Spleen (tissue), 7 donors: ENCODE data around the gene DRC1.

Experiments used
- POLR2A ChIP-seq, 3 donors: fragments of 450-650 bp; IDR thresholded peaks; one replicate each; pipeline ENCODE4 v1.5.1; 2017; ENCODE audit warnings: antibody characterized with exemption in 3 of 3, mild to moderate bottlenecking in 1 of 3
- TF ChIP-seq, protein P1 (sequence below), 11 experiments: fragments of 200-600 bp in 7 of 11; fragments of 450-650 bp in 4 of 11; sonication (generic) in 4 of 11; IDR thresholded peaks in 8 of 11; conservative IDR thresholded peaks in 3 of 11; 1 replicate in 7 of 11; 2 replicates in 4 of 11; pipeline versions ENCODE4 v1.4.0 to v1.8.0; 2016 to 2021; ENCODE audit warnings: antibody characterized with exemption in 11 of 11, inconsistent platforms in 4 of 11, mild to moderate bottlenecking in 1 of 11
- donor health status: DM: no; HTN: no; CAD: no; lungs with moderate emphysema.
- donor health status: DM: no; HTN: no; CAD: no.
- donor health status: DM: no; HTN: no; CAD: no.

DNA sequence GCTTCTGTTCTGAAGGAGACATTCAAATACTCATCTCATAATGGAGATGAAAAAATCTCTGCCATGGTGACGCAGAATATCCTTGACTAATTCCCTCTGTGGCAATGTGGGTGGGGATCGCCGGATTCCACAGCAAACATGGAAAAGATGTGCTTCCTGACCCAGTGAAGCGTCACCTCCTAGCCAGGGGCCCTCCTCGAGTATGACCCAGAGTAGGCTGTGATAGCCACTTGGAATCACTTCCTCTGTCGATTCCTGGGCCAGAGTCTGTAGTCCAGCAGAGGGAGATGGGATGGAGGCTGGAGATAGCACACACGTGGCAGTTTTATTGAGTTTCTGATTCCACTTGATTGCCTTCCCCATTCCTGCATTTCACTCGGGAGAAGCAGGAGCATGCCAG is 36.8 kb downstream of the DRC1 start:
- TF ChIP-seq, protein P1, sequence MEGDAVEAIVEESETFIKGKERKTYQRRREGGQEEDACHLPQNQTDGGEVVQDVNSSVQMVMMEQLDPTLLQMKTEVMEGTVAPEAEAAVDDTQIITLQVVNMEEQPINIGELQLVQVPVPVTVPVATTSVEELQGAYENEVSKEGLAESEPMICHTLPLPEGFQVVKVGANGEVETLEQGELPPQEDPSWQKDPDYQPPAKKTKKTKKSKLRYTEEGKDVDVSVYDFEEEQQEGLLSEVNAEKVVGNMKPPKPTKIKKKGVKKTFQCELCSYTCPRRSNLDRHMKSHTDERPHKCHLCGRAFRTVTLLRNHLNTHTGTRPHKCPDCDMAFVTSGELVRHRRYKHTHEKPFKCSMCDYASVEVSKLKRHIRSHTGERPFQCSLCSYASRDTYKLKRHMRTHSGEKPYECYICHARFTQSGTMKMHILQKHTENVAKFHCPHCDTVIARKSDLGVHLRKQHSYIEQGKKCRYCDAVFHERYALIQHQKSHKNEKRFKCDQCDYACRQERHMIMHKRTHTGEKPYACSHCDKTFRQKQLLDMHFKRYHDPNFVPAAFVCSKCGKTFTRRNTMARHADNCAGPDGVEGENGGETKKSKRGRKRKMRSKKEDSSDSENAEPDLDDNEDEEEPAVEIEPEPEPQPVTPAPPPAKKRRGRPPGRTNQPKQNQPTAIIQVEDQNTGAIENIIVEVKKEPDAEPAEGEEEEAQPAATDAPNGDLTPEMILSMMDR (IDR thresholded peaks at IDR 0.05 in 8 of 11, conservative IDR thresholded peaks at IDR 0.05 in 3 of 11) = peak in 1 of 11 experiments; percentile 9
- no peak for TF ChIP-seq POLR2A (IDR thresholded peaks at IDR 0.05)
